Smooth muscle cell (in vitro differentiated cells): ENCODE measurements around the gene COL11A2. TPM values are rescaled to one million over a fixed set of nuclear protein-coding genes. Genes with fewer than 3 reads are reported as not detected.

Source experiments
- DNase-seq: peaks from one replicate; lab custom pipeline; 2025; ENCODE audit not compliant: unreplicated experiment; lab: John Stamatoyannopoulos, UW
- H2AFZ ChIP-seq: fragments of 200-600 bp; sonication (generic); 2 replicates; pipeline ENCODE4 v1.6.0; 2016; ENCODE audit warnings: antibody characterized with exemption, low read depth, mild to moderate bottlenecking
- H3F3A ChIP-seq: fragments of 200-600 bp; sonication (generic); 2 replicates; pipeline ENCODE4 v1.6.0; 2017; ENCODE audit warnings: antibody characterized with exemption, low read depth
- H3K27ac ChIP-seq: fragments of 200-600 bp; sonication (generic); 2 replicates; pipeline ENCODE4 v1.5.1; 2016; ENCODE audit warnings: low read depth, mild to moderate bottlenecking
- H3K27me3 ChIP-seq: fragments of 200-600 bp; sonication (generic); 2 replicates; pipeline ENCODE4 v1.6.1; 2016; ENCODE audit warnings: low read depth, mild to moderate bottlenecking
- H3K36me3 ChIP-seq: fragments of 200-600 bp; sonication (generic); 2 replicates; pipeline ENCODE4 v1.5.1; 2016; ENCODE audit warnings: low read depth
- H3K4me1 ChIP-seq: fragments of 200-600 bp; sonication (generic); 2 replicates; pipeline ENCODE4 v1.5.1; 2016; ENCODE audit warnings: low read depth
- H3K4me2 ChIP-seq: fragments of 200-600 bp; sonication (generic); 2 replicates; pipeline ENCODE4 v1.6.0; 2016; ENCODE audit warnings: mild to moderate bottlenecking
- H3K4me3 ChIP-seq: fragments of 200-600 bp; sonication (generic); 2 replicates; pipeline ENCODE4 v1.5.1; 2016; ENCODE audit warnings: mild to moderate bottlenecking
- H3K79me2 ChIP-seq: fragments of 200-600 bp; sonication (generic); 2 replicates; pipeline ENCODE4 v1.6.0; 2016; ENCODE audit warnings: low read depth, mild to moderate bottlenecking
- H3K9ac ChIP-seq: fragments of 200-600 bp; sonication (generic); 2 replicates; pipeline ENCODE4 v1.6.0; 2016; ENCODE audit warnings: low read depth
- H3K9me3 ChIP-seq: fragments of 200-600 bp; sonication (generic); replicated peaks from 2 replicates; pipeline ENCODE4 v1.5.1; 2016; ENCODE audit warnings: low read depth
- H4K20me1 ChIP-seq: fragments of 200-600 bp; sonication (generic); 2 replicates; pipeline ENCODE4 v1.6.0; 2016; ENCODE audit warnings: low read depth
- WGBS: methylation state at CpG from one replicate; pipeline ENCODE4 v1.1.7; 2016; ENCODE audit warnings: low lambda C conversion rate; 5-methylcytosine and 5-hydroxymethylcytosine counted together
- polyA plus RNA-seq: library from polyadenylated mRNA; unstranded; fragments of >200 nt; fragmentation: Nextera tagmentation; extraction: Ambion mirVana; gene quantifications from 2 replicates; pipeline ENCODE4 v1.2.1, GENCODE V29; 2016
- total RNA-seq: library from RNA; depleted of rRNA; stranded (reverse); fragments of >200 nt; gene quantifications from 2 replicates; pipeline ENCODE4 v1.2.3, GENCODE V29; 2014
- TF ChIP-seq, protein P1 (sequence below): fragments of 200-600 bp; sonication (generic); IDR thresholded peaks from 2 replicates; pipeline ENCODE4 v1.5.1; 2017; ENCODE audit warnings: borderline replicate concordance, mild to moderate bottlenecking, antibody characterized with exemption; ENCODE audit not compliant: insufficient read depth, poor library complexity, severe bottlenecking

COL11A2 gene
- total and polyA plus RNA-seq, 2 experiments from 2014 or later, result 0.36 to 1.2 TPM

DNA sequence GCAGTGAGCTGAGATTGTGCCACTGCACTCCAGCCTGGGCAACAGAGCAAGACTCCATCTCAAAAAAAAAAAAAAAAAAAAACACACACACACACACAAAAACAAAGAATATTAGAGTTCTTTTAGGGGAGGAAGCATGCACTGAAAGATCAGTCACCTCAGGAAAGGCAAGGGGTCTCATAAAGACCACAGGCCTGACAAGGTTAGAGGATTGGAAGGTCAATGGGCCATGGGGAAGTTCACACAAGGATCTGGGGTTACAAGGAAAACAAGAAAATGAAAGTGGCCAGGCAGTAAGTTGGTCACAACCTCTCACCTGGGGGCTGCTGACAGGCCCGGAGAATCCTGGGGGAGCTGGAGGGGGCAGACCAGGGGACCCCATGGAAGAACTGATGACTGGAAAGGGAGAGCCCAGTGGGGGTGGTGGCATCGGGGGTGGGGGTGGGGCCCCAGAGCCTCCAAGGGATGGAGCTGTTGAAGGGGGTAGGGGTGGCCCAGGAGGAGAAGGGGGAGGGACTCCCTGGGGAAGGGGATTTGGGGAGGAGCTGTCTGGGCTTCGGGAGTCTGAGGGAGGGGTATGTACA is 6.7 kb upstream of the COL11A2 start:
- Histone ChIP-seq H3K4me3 (peak overlapping the region; percentile 88), H4K20me1 (peaks cover 84% of the 10 kb centered on the region), H3K9me3 (no peaks in the 10 kb centered on the region), H3K27me3 (no peaks in the 10 kb centered on the region), H3K27ac (no peak overlapping the region), H3K36me3 (peaks cover 6% of the 10 kb centered on the region), H3K4me2 (peak overlapping the region; percentile 95), H3K4me1 (peaks cover 21% of the 10 kb centered on the region), H3K9ac (no peak overlapping the region), H2AFZ (no peak overlapping the region), H3K79me2 (peaks cover 44% of the 10 kb centered on the region), H3F3A (peaks cover 14% of the 10 kb centered on the region)
- TF ChIP-seq, protein P1, sequence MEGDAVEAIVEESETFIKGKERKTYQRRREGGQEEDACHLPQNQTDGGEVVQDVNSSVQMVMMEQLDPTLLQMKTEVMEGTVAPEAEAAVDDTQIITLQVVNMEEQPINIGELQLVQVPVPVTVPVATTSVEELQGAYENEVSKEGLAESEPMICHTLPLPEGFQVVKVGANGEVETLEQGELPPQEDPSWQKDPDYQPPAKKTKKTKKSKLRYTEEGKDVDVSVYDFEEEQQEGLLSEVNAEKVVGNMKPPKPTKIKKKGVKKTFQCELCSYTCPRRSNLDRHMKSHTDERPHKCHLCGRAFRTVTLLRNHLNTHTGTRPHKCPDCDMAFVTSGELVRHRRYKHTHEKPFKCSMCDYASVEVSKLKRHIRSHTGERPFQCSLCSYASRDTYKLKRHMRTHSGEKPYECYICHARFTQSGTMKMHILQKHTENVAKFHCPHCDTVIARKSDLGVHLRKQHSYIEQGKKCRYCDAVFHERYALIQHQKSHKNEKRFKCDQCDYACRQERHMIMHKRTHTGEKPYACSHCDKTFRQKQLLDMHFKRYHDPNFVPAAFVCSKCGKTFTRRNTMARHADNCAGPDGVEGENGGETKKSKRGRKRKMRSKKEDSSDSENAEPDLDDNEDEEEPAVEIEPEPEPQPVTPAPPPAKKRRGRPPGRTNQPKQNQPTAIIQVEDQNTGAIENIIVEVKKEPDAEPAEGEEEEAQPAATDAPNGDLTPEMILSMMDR, result no peak
- 50% methylated on average over 3 of the region's 3 CpGs for WGBS
- DNase-seq, result no peak

GRCh38 chr6:33198159-33198852 is 6.0 kb upstream of the COL11A2 start:
- Histone ChIP-seq H3K4me3 (no peak overlapping the region), H3K4me2 (peak overlapping the region; percentile 36), H3K27ac (no peak overlapping the region), H2AFZ (no peak overlapping the region), H3K4me1 (peaks cover 19% of the 10 kb centered on the region), H3F3A (peaks cover 14% of the 10 kb centered on the region), H3K27me3 (no peaks in the 10 kb centered on the region), H3K79me2 (peaks cover 39% of the 10 kb centered on the region), H3K9ac (no peak overlapping the region), H4K20me1 (peaks cover 83% of the 10 kb centered on the region), H3K36me3 (peaks cover 6% of the 10 kb centered on the region), H3K9me3 (no peaks in the 10 kb centered on the region)
- TF ChIP-seq, protein P1, result no peak
- WGBS, result 96% methylated on average over 6 of the region's 6 CpGs
- no peak for DNase-seq

DNA sequence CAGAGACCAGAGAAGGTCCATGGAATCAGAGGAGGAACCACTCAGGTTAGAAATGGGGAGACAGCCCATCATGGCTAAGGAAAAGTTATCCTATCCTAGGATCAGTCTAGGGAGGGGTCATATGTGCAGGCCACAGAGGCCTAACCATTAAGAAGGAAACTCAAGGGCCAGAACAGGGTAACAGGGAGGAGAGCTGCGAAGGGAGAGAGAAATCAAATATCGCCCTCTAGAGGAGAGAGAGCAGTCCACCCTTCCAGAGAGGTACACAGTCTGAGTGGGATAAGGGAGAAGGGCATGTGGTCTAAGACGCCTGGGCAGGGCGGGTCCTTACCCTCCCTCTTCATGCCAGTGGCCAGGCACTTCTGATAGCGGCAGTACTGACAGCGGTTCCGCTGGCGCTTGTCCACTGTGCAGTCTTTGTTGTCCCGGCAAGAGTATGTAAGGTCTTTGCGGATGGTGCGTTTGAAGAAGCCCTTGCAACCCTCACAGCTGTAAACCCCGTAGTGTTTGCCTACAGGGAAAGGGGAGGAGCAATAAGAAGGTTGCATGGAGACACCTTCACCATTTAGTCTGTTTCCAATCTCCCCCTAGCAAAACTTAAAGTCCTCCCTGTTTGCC is 5.3 kb upstream of the COL11A2 start:
- peaks cover 5% of the 10 kb centered on the region for H3K36me3 ChIP-seq
- H3K79me2 ChIP-seq, result peaks cover 31% of the 10 kb centered on the region
- H3F3A ChIP-seq, result peaks cover 17% of the 10 kb centered on the region
- no peak overlapping the region for H2AFZ ChIP-seq
- H3K27me3 ChIP-seq, result peaks cover 4% of the 10 kb centered on the region
- H3K27ac ChIP-seq, result no peak overlapping the region
- peaks cover 76% of the 10 kb centered on the region for H4K20me1 ChIP-seq
- 42% methylated on average over 12 of the region's 12 CpGs for WGBS
- no peak overlapping the region for H3K4me3 ChIP-seq
- TF ChIP-seq, protein P1, result peak; percentile 62
- no peak overlapping the region for H3K9ac ChIP-seq
- DNase-seq, result no peak
- H3K9me3 ChIP-seq, result no peaks in the 10 kb centered on the region
- H3K4me1 ChIP-seq, result peaks cover 23% of the 10 kb centered on the region
- no peak overlapping the region for H3K4me2 ChIP-seq
